ENCODE data around the gene GIGYF1. TPM values are rescaled to one million over a fixed set of nuclear protein-coding genes. Genes with fewer than 3 reads are reported as not detected.
"Not testable (repeated sequence)": the region's sequence is repeated elsewhere in the genome, so short reads cannot be mapped to it uniquely, and the experiment has no call there.

GIGYF1 gene
- total RNA-seq, 1 donor from 2014 or later: 14.1 TPM

- H3K4me3 ChIP-seq (ENCODE audit: low read depth, low read length): no peak overlapping the region
- DNase-seq (ENCODE audit: low read depth): no peak
- no peak for TF ChIP-seq CTCF (conservative IDR thresholded peaks at IDR 0.05; ENCODE audit: low read depth, low read length)
Observed at GRCh38 chr7:100728196-100728595, 34.1 kb upstream of the GIGYF1 start.

- H3K4me3 ChIP-seq (ENCODE audit: low read depth, low read length): no peak overlapping the region
- TF ChIP-seq CTCF (conservative IDR thresholded peaks at IDR 0.05; ENCODE audit: low read depth, low read length): no peak
- no peak for DNase-seq (ENCODE audit: low read depth)
Observed at GRCh38 chr7:100726996-100727761, 33.1 kb upstream of the GIGYF1 start.

- DNase-seq (ENCODE audit: low read depth); H3K4me3 ChIP-seq (ENCODE audit: low read depth, low read length): not testable (repeated sequence)
Observed at GRCh38 chr7:100724364-100724763, 30.3 kb upstream of the GIGYF1 start.

- H3K4me3 ChIP-seq (ENCODE audit: low read depth, low read length): no peak overlapping the region
- TF ChIP-seq CTCF (conservative IDR thresholded peaks at IDR 0.05; ENCODE audit: low read depth, low read length): no peak
- no peak for DNase-seq (ENCODE audit: low read depth)
Observed at GRCh38 chr7:100723732-100724275, 29.8 kb upstream of the GIGYF1 start.

- no peak for DNase-seq (ENCODE audit: low read depth)
- H3K4me3 ChIP-seq (ENCODE audit: low read depth, low read length): no peak overlapping the region
- no peak for TF ChIP-seq CTCF (conservative IDR thresholded peaks at IDR 0.05; ENCODE audit: low read depth, low read length)
Observed at GRCh38 chr7:100722480-100723212, 28.6 kb upstream of the GIGYF1 start.

- no peak for TF ChIP-seq CTCF (conservative IDR thresholded peaks at IDR 0.05; ENCODE audit: low read depth, low read length)
- no peak overlapping the region for H3K4me3 ChIP-seq (ENCODE audit: low read depth, low read length)
- no peak for DNase-seq (ENCODE audit: low read depth)
Observed at GRCh38 chr7:100721505-100721812, 27.4 kb upstream of the GIGYF1 start.

GRCh38 chr7:100720671-100721504 lies 26.8 kb upstream of the GIGYF1 start:
- DNase-seq (ENCODE audit: low read depth): no peak
- H3K4me3 ChIP-seq (ENCODE audit: low read depth, low read length): no peak overlapping the region
- TF ChIP-seq CTCF (conservative IDR thresholded peaks at IDR 0.05; ENCODE audit: low read depth, low read length): no peak

All from epithelial cell of proximal tubule (primary cell).